Type B pancreatic cell (in vitro differentiated cells): Measurements from ENCODE around the gene ITGB2. TPM values are rescaled to one million over a fixed set of nuclear protein-coding genes. Genes with fewer than 3 reads are reported as not detected.

ENCODE experiments used
- DNase-seq: peaks from one replicate; pipeline ENCODE4 v3.0.0; 2021; ENCODE audit warnings: mixed read lengths; ENCODE audit not compliant: unreplicated experiment; ENCODE audit errors: extremely low spot score
- H3K27ac Mint-ChIP-seq: 2 replicates; pipeline ENCODE4 v1.8.0; 2021; ENCODE audit warnings: mild to moderate bottlenecking, mixed read lengths
- H3K27me3 Mint-ChIP-seq: 2 replicates; pipeline ENCODE4 v1.8.0; 2021; ENCODE audit warnings: mixed read lengths
- H3K36me3 Mint-ChIP-seq: 2 replicates; pipeline ENCODE4 v1.8.0; 2021; ENCODE audit warnings: mixed read lengths
- H3K4me1 Mint-ChIP-seq: one replicate; pipeline ENCODE4 v1.8.0; 2021; ENCODE audit warnings: mixed read lengths; ENCODE audit not compliant: unreplicated experiment
- H3K4me3 Mint-ChIP-seq: 2 replicates; pipeline ENCODE4 v1.8.0; 2021; ENCODE audit warnings: mild to moderate bottlenecking, mixed read lengths
- H3K9me3 Mint-ChIP-seq: 2 replicates; pipeline ENCODE4 v1.8.0; 2021; ENCODE audit warnings: mixed read lengths
- CTCF ChIP-seq: fragments of 200-600 bp; sonication (generic); conservative IDR thresholded peaks from 2 replicates; pipeline ENCODE4 v1.5.0; 2021; ENCODE audit warnings: antibody characterized with exemption, mild to moderate bottlenecking
- total RNA-seq: library from RNA; stranded (reverse); gene quantifications from 2 replicates; pipeline ENCODE4 v1.2.1, GENCODE V29; 2021; ENCODE audit warnings: low replicate concordance

The ITGB2 gene
- total RNA-seq, 1 donor from 2014 or later = 0.80 TPM

GRCh38 chr21:44912158-44912473 is 8.6 kb downstream of the ITGB2 start:
- Mint-ChIP-seq H3K27ac (no peak overlapping the region), H3K27me3 (peaks cover 13% of the 10 kb centered on the region), H3K9me3 (no peaks in the 10 kb centered on the region), H3K4me3 (no peak overlapping the region), H3K4me1 (peaks cover 13% of the 10 kb centered on the region), H3K36me3 (no peaks in the 10 kb centered on the region)
- no peak for TF ChIP-seq CTCF
- DNase-seq = no peak

GRCh38 chr21:44911384-44912157 is 9.1 kb downstream of the ITGB2 start:
- peaks cover 14% of the 10 kb centered on the region for H3K27me3 Mint-ChIP-seq
- TF ChIP-seq CTCF = no peak
- no peaks in the 10 kb centered on the region for H3K36me3 Mint-ChIP-seq
- H3K4me3 Mint-ChIP-seq = no peak overlapping the region
- DNase-seq = no peak
- H3K27ac Mint-ChIP-seq = no peak overlapping the region
- peaks cover 13% of the 10 kb centered on the region for H3K4me1 Mint-ChIP-seq
- H3K9me3 Mint-ChIP-seq = no peaks in the 10 kb centered on the region

GRCh38 chr21:44911068-44911383 is 9.7 kb downstream of the ITGB2 start:
- H3K4me3 Mint-ChIP-seq = no peak overlapping the region
- H3K27me3 Mint-ChIP-seq = peaks cover 17% of the 10 kb centered on the region
- DNase-seq = no peak
- H3K4me1 Mint-ChIP-seq = peaks cover 13% of the 10 kb centered on the region
- H3K9me3 Mint-ChIP-seq = no peaks in the 10 kb centered on the region
- H3K36me3 Mint-ChIP-seq = no peaks in the 10 kb centered on the region
- TF ChIP-seq CTCF = no peak
- H3K27ac Mint-ChIP-seq = no peak overlapping the region

GRCh38 chr21:44910229-44911067 is 10.3 kb downstream of the ITGB2 start:
- no peak for DNase-seq

GRCh38 chr21:44909719-44910118 is 11.0 kb downstream of the ITGB2 start:
- Mint-ChIP-seq H3K36me3 (no peaks in the 10 kb centered on the region), H3K4me1 (peaks cover 13% of the 10 kb centered on the region), H3K27ac (no peak overlapping the region), H3K27me3 (peaks cover 12% of the 10 kb centered on the region), H3K4me3 (no peak overlapping the region), H3K9me3 (no peaks in the 10 kb centered on the region)
- no peak for TF ChIP-seq CTCF
- DNase-seq = no peak

More at GRCh38 chr21:44910229-44911067, 10.3 kb downstream of the ITGB2 start:
- peaks cover 14% of the 10 kb centered on the region for H3K27me3 Mint-ChIP-seq
- H3K27ac Mint-ChIP-seq = no peak overlapping the region
- no peaks in the 10 kb centered on the region for H3K9me3 Mint-ChIP-seq
- no peaks in the 10 kb centered on the region for H3K36me3 Mint-ChIP-seq
- H3K4me1 Mint-ChIP-seq = peaks cover 13% of the 10 kb centered on the region
- H3K4me3 Mint-ChIP-seq = no peak overlapping the region
- no peak for TF ChIP-seq CTCF
